ENCODE measurements around the gene MARCHF6. TPM values are rescaled to one million over a fixed set of nuclear protein-coding genes. Genes with fewer than 3 reads are reported as not detected.

MARCHF6 gene
- total RNA-seq, 1 donor from 2014 or later = 142 TPM

- intact Hi-C loops (cut with DNase I) = no loop called here
- DNase-seq (ENCODE audit: low spot score) = no peak
These were observed 29.7 kb upstream of the MARCHF6 start for GRCh38 chr5:10323588-10324488.

DNA sequence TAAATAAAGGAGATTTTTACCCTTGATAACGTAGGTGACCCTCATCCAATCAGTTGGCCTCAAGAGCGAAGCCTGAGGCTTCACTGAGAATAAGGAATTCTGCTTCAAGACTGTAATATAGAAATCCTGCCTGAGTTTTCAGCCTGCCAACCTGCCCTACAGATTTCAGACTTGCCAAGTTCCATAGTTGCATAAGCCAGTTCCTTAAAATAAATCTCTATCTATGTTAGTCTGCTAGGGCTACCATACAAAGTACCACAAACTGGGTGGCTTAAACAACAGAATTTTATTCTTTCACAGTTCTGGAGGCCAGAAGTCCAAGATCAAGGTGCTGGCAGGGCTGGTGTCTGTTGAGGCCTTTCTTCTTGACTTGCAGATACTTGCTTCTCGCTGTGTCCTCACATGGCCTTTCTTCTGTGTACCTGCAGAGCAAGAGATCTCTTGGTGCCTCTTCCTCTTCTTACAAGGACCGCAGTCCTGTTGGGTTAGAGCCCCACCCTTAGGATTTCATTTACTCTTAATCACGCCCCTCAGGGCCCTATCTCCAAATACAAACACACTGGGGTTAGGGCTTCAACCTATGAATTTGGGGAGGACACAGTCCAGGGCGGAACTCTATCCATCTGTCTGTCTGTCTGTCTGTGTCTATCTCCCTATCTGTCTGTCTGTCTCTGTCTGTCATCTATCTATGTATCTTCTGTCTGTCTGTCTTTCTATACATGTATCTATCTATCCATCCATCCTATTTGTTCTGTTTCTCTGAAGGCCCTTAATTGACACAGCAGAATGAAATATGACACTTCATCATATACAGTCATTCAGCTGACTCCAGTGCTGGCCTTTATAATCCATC is 28.8 kb upstream of the MARCHF6 start:
- intact Hi-C loops (cut with DNase I) = no loop called here
- DNase-seq (ENCODE audit: low spot score) = no peak

DNA sequence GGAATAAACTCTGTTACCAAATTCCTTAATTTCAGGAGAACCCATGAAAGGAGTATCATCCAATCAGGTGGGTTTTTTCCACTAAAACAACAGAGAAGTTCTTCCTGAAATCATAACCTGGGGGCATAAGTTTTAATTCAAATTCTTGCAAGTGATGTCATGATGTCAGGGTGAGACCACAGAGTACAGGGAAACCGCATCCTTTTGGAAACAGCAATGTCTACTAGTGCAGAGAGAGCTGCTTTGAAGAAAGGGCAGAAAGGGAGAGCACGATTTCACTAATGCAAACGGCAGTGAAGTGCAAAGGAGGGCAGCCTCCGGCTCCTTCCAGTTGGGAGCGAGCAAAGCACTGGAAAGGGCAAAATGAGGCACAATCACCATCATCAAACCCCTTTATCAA is 25.2 kb upstream of the MARCHF6 start:
- intact Hi-C loops (cut with DNase I) = no loop called here
- peak; percentile 15 for DNase-seq (ENCODE audit: low spot score)

DNA sequence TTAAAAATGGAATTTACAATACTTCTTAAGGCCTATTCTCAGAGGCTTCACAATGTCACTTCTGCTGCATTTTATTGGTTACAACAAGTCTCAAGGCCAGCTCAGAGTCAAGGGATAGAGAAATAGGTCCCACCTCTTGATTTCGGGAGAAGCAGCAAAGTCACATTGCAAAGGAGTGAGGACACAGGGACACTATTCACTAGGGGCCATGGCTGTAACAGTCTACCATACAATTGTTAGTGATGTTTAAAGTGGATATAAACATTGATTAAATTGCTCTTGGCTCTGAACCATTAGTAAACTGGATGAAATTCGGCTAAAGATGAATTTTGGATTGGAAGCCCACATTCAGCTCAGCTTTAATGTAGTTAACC is 24.1 kb upstream of the MARCHF6 start:
- intact Hi-C loops (cut with DNase I) = no loop called here
- DNase-seq (ENCODE audit: low spot score) = no peak

- DNase-seq (ENCODE audit: low spot score) = peak; percentile 71
- intact Hi-C loops (cut with DNase I) = loop anchor here (5.0 kb wide), 1 partner anchor 48 kb away; no protein-coding TSS in a partner anchor
These were observed 23.5 kb upstream of the MARCHF6 start for GRCh38 chr5:10329820-10330481.

GRCh38 chr5:10330511-10331230 is 22.8 kb upstream of the MARCHF6 start:
- DNase-seq (ENCODE audit: low spot score) = peak; percentile 67
- intact Hi-C loops (cut with DNase I) = loop anchor here (5.0 kb wide), 1 partner anchor 48 kb away; no protein-coding TSS in a partner anchor

DNA sequence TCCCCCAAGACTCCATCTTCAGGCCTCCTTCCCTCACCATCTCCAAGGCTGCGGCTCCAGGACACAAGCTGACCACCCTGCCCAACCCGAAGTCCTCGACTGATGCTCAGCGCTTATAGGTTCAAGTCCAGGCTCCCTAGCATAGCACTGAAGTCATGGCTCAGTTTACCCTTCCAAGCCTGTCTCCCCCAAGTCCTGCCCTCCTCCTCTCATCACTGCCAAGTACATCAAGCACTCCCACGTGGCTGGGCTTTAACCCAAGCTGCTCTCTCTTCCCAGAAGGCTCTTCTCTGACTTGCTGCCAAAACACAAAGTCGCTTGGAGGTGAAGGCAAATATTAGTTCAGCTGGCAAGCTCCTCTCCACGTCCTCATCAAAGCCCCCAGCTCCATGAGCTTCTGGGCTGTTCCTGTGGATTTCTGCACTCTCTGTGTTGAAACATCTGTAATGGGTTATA is 22.1 kb upstream of the MARCHF6 start:
- intact Hi-C loops (cut with DNase I) = loop anchor here (5.0 kb wide), 1 partner anchor 49 kb away; no protein-coding TSS in a partner anchor

DNA sequence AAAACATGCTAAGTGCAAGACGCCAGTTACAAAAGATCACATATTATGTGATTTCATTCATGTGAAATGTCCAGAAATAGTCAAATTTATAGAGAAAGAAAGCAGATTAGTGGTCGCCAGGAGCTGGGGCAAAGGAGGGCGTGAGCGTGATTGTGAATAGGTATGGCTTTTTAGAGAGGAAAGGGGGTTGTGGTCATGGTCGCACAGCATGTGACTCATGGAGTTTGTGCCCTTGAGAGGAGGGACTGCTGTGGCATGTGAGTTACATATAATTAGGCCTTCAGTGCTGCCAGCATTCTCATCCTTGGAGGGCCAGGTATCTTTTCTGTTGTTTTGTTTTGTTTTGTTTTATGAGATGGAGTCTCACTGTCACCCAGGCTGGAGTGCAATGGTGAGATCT is 21.2 kb upstream of the MARCHF6 start:
- peak; percentile 74 for DNase-seq (ENCODE audit: low spot score)
- intact Hi-C loops (cut with DNase I) = loop anchor here (1.0 to 5.0 kb wide), 2 partner anchors 19 to 50 kb away; no protein-coding TSS in a partner anchor

More for the DNA sequence above, 22.1 kb upstream of the MARCHF6 start:
- DNase-seq (ENCODE audit: low spot score) = peak; percentile 83

DNA sequence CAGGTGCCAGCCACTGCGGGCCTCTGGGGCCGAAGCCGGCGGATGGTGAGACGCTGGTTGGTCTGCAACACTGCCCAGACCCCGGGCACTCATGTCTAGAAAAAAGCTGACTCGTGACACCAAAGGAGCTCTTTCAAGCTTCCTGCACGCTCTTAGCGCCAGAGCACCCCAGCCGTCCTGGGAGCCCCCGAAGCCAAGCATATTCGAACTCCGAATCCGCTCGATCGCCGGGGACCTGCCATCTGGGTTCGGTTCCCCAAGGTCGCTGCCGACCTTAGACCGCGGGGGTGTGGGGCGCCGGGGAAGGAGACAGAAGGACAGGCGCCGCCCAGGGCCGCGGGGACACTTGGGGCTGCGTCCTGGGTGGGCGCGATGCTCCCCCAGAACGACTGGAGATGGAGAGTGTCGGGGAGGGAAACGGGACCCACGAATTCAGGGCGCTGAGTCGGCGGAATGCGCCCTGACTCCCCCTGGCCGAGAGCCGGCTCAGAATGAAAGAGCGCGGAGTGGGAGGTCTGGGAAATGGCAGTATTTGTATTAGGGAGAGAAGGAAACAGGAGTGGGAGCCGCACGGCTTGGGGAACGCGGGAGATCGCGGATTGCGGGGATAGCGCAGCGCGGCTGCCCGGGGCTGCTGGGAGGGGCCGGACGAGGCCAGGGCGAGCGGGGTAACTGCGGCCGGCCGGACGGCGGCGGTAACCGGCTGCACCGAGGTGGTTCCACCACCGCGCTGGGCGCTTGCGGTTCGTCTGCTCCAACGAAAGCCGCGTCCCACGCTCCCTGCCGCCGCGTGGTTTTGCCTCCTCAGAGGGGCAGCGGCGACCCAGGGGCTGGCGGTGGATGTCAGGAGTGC is 20.1 kb upstream of the MARCHF6 start:
- peak; percentile 81 for DNase-seq (ENCODE audit: low spot score)
- intact Hi-C loops (cut with DNase I) = loop anchor here (5.0 kb wide), 1 partner anchor 51 kb away; no protein-coding TSS in a partner anchor

- intact Hi-C loops (cut with DNase I) = loop anchor here (5.0 kb wide), 1 partner anchor 53 kb away; no protein-coding TSS in a partner anchor
- DNase-seq (ENCODE audit: low spot score) = no peak
These were observed 18.7 kb upstream of the MARCHF6 start for GRCh38 chr5:10334831-10335230.

- intact Hi-C loops (cut with DNase I) = no loop called here
- no peak for DNase-seq (ENCODE audit: low spot score)
These were observed 17.6 kb upstream of the MARCHF6 start for GRCh38 chr5:10335711-10336470.

DNA sequence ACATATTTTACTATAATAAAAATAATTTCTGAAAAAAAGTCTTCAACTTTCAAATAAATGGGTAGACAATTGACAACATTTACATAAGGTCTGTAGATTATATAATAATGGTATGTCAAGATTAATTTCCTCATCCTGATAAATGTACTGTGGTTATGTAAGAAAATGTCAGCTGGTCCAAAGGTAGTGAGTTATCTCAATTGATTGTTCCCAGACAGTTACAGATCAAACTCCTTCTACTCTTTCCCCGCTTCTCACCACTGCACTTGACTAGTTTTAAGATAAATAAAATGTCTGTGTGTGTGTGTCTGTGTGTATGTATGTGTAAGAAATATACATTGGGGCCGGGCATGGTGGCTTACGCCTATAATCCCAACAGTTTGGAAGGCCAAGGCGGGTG is 16.4 kb upstream of the MARCHF6 start:
- intact Hi-C loops (cut with DNase I) = no loop called here
- DNase-seq (ENCODE audit: low spot score) = no peak

DNA sequence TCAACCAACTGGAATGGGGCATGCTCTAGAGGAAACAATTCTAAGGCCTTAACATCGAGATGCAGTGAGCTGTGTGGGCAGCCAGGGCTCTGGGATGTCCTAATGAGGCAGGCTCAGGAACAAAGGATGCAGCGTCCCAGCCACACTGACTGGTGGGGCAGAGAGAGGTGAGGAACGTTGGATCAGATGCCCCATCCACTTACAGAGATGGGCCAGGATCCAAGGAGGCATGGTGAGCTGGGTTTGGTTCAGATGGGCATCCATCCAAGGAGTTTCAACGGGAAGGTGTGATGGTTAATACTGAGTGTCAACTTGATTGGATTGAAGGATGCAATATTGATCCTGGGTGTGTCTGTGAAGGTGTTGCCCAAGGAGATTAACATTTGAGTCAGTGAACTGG is 15.5 kb upstream of the MARCHF6 start:
- no peak for DNase-seq (ENCODE audit: low spot score)
- intact Hi-C loops (cut with DNase I) = no loop called here

- DNase-seq (ENCODE audit: low spot score) = no peak
- intact Hi-C loops (cut with DNase I) = no loop called here
These were observed 14.8 kb upstream of the MARCHF6 start for GRCh38 chr5:10338686-10339057.

DNA sequence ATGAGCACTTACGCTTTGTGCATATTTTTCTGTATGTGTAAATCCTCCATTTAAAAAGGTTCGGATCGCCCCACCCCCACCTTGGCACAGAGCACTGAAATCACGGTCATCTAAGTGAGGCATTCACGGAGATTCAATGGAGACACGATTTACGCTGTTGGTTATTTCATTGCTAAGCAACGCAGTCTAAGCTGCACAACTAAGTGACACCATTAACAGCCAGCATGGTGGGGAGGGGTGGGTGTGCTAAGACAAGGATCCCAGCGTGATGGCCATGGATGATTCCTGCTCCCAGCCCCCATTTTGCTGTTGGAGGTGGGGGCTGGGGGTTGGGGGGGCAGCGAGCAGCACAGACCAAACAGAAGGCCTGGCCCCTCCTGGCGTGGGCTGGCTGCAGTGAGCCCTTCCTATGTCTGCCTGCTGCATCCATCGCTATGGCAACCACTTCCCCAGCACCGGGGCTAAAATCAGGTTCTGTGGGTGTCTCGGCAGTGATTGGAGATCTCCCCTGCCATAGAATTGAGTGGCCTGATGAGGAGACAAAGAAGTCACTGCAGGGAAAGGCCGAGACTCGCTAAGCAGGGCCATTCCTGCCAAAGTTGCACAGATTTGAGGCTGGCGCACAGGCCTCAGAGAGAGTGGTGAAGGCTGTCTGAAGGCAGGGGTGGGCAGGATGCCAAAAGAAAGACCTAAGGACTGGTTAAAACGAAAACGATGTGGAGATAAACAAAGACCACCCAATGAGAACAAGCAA is 14.3 kb upstream of the MARCHF6 start:
- no peak for DNase-seq (ENCODE audit: low spot score)
- intact Hi-C loops (cut with DNase I) = no loop called here

DNA sequence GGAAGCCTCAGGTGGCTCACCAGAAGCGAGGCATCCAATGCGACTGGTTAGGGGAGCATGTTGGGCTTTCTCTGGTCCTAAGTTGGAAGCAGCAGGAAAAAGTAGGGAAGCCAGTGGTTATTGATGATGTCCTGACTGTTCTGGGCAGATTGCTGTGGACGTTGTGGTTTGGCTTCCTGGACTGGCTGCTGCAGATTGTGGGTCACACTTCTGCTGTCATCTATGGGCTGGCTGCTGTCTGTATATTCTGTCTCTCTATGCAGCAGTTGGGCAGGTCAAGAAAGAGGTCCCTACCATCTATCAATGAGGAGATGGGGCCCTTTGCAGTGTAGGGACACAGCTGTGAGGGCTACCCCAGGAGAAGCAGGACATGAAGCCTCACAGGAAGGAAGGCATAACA is 13.5 kb upstream of the MARCHF6 start:
- intact Hi-C loops (cut with DNase I) = no loop called here
- DNase-seq (ENCODE audit: low spot score) = no peak

DNA sequence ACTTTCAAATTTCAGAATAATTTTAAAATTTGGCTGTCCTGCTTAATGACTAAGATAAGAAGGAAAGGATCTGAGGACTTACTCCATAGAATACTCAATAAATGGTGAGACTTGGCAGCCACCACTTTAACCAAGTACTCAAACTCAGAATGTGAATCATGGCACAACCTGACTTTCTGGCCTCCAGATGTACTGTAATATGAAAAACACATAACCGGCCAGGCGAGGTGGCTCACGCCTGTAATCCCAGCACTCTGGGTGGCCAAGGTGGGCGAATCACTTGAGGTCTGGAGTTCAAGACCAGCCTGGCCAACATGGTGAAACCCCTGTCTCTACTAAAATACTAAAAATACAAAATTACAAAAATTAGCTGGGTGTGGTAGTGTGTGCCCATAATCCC is 10.0 kb upstream of the MARCHF6 start:
- no peak for DNase-seq (ENCODE audit: low spot score)
- intact Hi-C loops (cut with DNase I) = no loop called here
